AG20443 (cell line): ENCODE measurements around the gene ULK1.

ENCODE experiments used
- DNase-seq: peaks from one replicate; pipeline ENCODE4 v3.0.0; 2012; ENCODE audit warnings: low spot score, mixed read lengths

The ULK1 gene

DNA sequence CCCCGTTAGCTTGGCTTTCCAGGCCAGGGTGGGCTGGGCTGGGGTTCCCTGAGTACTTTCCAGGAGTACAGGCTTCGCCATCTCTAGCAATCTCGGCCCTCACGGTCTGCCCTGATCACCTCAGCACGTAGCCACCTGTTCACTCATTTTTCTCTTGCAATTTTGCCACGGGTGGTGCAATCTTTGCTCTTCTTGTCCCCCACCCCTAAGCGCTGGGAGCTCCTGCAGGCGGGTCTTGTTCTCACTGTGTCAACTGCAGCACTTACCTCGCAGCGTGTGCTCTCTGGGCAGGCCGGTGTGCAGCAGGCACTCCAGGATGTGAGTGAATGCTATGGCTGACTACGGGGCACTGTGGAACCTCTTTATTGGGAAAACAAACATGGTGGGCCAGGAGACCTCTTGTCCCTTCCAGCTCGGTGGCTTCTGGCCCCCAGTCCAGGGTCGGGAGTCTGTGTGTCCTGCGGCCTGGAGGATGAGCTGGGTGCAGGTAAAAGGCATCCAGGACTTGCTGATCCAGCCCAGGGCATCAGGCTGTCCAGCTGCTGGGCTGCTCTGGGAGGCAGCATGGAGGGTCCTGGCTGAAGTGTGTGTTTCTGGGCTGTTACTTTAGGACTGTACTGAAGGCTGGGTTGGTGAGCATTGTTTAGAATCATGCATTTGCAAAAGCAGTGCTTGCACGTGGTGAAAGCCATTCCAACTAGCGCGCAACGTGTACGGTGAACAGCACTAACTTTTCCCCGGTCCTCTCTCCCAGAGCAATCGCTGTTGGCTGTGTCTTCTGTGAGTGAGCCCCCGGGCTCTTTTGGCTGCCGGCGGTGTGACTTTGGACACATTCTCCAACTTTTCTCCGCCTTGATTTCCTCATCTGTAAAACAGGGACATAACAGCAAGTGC is 1.5 kb upstream of the ULK1 start:
- peak; percentile 4 for DNase-seq

DNA sequence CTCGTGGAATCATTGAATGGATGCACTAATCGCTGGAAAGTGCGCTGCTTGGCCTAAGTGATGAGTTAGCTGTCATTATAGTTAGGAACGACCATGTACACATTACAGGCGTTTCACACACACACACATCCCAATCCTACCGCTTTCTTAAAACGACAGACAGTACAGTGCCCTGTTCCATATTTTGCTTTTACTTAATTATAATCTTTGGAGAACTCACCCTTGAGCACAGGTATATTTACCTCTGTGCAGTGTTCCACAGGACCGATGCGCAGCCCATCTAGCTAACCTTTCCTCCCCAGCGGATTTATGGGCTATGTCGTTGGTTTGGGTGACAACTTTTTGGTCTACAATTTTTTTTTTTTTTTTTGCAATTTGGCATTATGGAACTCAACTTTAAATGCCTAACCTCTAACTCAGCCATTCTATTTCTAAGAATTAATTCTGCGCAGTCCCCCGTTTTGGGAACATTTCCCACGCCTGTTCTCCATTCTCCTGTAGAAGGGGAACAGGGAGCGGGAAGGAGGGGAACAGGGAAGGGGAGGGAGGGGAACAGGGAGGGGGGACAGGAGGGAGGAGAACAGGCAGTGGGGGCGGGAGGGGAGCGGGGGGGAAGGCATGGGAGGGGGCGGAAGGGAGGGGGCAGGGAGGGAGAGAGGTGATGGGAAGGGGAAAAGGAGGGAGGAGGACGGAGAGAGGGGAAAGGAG is 663 bp upstream of the ULK1 start:
- no peak for DNase-seq

DNA sequence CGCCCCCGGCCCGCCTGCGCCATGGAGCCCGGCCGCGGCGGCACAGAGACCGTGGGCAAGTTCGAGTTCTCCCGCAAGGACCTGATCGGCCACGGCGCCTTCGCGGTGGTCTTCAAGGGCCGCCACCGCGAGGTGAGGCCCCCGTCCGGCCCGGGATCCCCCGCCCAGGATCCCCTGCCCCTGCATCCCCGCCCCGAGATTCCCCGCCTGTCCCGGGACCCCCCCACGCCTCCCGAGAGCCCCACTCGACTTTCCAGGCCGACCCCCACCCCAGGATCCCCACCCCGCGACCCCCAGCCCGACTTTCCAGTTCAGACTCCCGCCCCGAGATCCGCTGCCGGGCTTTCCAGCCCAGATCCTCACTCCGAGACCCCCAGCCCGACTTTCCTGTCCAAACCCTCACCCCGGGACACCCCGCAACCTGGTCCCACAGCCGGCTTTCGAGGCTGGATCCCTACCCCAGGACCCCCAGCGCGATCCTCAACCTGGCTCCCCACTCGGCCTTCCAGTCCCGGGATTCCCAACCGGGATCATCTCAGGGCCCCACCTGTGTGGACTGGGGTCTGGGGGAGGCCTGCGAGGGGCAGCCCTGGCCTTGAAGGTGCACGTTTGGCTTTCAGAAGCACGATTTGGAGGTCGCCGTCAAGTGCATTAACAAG is 688 bp downstream of the ULK1 start:
- DNase-seq = peak; percentile 7

DNA sequence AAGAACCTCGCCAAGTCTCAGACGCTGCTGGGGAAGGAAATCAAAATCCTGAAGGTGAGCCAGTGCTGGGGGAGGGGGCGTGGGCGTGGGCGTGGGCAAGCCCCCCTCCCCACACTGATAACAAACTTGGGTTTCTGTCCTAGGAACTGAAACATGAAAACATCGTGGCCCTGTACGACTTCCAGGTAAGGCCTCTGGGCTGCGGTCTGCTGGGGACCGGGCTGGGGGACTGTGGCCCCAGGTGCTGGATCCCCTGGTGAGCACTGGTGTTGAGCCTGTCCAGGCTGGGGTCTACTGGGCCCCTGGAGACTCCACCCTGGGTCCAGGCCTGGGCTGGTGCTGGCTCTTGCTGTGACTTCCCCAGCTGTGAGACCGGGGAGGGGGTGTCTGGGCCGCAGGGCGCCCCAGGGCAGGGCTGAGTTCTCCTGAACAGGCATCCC is 1.2 kb downstream of the ULK1 start:
- no peak for DNase-seq

GRCh38 chr12:131896080-131896810 is 1.8 kb downstream of the ULK1 start:
- DNase-seq = peak; percentile 92

DNA sequence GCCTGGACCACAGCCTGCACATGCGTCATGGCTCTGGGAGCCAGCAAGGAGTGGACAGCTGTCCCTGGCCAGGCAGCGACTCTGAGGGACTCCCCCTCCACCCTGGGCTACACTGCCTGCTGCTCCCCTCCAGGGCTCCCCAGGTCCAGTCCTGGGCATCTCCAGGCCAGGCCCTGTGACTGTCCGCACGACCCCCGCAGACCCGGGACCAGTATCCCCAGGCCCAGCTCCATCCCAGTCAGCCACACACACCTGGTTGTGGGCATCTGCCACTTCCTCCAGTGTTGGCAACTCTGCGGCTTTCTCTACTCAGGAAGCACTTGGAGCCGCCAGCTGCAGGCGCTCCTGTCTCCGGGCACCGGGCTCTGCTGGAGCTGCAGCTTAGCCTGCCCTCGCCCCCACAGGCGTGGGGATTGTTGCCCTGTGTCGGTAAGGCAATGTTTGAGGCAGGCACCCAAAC is 2.4 kb downstream of the ULK1 start:
- DNase-seq = peak; percentile 96

- DNase-seq = no peak
Observed at GRCh38 chr12:131897276-131897675, 2.9 kb downstream of the ULK1 start.

GRCh38 chr12:131897875-131898274 is 3.5 kb downstream of the ULK1 start:
- no peak for DNase-seq

DNA sequence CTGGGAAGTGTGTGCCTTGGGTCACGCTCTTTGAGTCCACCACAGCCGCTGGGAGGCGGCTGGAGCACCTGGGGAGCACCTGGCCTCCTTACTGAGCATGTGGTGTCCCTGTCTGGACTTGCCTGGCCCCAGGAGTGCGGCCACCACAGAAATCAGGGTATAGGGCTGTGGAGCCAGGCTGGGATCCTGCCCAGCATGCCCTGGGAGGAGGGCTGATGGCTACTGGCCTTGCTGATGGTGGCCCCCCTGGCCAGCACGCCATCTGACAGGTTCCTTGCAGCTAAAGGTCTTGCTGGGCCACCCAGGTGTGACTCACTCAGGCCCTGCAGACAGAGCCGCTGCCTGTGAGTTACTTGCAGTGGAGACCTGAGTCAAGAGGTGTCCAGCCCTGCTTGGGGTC is 6.0 kb downstream of the ULK1 start:
- DNase-seq = no peak

DNA sequence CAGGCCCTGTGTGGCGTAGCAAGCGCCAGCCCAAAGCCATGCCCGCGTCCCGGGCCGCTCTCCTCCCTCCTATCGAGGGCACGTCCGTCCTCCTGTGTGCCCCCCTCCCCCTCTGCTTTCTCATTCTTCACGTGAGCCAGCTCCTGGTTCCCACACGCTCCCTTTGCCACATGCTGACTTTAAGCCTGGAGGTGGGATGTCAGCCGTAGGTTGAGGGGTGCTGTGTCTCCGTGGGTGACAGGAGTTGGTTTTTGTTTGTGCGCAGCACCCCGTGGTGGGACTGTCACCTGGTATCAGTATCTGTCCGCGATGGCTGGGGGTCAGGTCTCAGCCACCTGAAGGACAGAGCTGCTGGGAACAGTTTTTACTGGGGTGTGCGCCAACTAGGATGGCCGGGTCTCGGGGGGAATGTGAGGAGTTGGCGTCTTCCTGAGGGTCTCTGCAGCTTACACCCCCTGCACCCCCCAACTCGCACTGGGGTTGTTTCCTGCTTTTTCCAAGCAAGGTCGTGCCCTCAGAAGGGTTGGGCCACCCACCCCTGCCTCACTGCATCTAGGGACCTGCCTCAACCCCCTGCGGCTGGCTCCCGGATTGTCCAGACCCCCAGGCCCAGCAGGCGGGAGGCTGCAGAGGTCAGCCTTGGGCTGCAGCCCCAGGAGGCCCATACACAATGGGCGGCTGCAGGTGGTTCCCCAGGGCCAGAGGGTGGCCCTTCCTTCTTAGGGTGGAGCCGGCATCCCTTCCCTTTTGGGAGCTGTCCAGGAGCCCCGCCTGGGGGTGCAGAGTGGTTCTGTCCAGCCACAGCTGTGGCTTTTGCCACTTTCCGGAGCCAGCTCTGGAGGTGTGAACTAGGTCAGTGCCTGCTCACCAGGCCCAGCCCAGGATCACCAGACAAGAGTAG is 7.3 kb downstream of the ULK1 start:
- no peak for DNase-seq

DNA sequence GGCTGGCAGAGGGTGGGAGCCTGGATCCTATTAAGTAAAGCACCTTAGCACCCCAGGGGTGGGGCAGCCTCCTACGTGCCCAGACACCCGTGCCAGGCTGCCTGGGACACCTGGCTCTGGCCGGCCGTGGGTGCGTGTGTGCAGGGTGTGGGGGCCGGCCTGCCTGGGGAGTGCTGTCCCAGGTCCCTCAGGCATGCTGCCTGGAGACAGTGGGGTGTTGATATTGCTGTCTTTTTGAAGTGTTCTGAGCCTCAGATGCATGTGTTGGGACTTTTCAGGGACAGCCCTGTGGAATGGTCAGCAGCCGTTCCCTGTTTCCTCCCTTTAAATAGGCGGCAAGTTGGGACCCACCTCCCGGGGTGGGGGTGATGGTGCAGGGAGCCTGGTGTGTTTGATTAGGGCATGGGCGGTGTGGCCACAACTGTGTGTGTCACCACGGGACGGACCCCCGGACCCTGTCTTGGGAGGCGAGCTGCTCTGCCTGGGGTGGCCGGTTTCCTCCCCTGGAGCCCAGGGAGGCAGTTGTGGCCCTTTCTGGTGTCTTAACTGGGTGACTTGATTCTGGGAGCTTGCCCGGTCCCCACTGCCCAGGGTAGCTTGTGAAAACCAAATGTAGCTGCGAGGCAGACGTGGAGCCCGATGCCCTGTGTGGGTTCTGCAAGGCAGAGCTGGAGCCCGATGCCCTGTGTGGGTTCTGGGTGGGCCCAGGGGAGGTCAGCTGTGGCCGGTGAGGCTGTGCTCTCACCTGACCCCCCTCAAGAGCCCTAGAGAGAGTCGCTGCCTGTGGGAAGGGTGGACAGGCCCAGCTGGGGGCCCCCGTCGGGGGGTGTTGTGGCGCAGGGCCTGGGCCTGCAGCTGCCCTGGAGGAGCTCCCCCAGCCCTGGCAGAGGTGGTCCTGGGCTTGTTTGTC is 8.2 kb downstream of the ULK1 start:
- no peak for DNase-seq

DNA sequence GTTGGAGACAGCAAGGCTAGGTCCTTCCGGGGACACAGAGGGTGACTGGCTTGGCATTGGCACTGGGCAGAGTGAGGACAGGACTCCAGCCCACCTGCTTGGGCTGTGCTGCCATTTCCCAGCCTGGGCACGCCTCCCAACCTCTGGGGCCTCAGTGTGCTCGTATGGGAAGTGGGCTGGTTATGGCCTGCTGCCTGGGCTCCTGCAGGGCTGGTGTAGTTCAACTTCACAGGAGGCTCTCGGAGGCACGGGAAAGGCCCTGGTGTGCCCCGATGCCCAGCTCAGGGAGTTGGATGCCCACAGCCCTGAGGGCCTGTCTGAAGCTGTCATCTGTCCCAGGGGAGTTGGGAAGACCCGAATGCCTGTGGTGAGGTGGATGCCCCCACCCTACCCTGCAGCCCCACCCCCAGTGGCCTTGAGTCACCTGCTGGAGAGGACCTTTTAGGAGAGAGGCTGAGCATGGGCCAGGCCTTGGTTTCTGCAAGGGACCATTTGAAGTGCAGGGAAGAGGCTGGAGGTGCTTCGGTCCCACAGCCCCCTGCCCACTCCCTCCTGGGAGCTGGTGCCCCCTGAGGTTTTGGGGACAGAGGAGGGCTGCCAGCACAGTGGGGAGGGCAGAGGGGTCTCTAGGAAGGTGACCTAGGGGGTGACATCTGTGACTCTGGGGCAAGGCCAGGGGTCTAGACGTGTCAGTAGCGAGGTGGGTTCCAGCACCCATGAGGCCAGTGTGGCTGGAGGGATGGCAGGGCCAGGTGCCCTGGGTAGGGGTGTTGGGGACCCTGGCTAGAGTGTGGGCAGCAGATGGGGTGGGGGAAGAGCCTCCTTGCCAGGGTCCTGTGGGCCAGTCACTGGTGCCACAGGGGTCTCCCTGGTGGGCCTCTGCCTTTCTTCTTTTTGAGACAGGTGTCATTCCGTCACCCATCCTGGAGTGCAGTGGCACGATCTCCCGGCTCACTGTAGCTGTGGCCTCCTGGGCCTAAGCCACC is 9.1 kb downstream of the ULK1 start:
- no peak for DNase-seq

DNA sequence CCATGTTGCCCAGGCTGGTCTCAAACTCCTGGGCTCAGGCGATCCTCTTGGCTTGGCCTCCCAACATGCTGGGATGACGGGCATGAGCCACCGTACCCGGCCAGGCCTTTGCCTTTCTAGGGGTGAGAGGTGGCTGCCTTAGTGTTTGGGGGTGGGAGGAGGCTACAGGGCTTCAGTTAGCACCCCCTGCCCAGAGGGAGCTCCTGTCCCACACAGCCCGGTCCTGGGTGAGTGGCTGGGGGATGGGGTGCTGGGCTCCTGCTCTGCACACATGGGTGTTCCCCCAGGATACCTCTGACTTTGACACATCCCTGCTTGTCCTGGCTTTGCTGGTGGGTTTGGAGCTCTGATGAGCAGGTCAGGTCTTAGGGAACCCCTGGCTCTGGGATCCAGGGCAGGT is 9.9 kb downstream of the ULK1 start:
- DNase-seq = no peak

GRCh38 chr12:131905081-131905629 is 10.7 kb downstream of the ULK1 start:
- DNase-seq = no peak

DNA sequence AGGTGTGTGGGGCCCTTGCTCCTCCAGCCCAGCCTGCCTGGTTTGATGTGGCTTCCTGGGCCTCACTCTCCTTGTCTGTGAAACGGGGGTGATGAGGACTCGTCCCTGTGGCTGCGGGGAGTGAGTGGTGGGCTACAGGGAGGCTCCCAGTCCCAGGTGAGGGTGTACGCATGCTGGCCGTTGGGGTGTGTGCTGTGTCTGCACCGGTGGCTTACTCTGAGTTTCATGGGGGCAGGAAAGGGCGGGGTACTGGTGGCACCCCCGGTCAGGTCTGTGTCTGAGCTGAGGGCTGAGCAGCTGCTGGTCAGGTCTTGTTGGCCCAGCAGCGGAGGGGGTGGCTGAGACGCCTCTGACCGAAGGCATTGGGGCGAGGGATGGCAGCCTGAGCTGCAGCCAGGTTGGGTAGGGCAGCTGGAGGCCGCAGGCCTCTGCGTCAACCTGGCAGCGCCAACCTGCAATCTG is 11.2 kb downstream of the ULK1 start:
- DNase-seq = no peak

DNA sequence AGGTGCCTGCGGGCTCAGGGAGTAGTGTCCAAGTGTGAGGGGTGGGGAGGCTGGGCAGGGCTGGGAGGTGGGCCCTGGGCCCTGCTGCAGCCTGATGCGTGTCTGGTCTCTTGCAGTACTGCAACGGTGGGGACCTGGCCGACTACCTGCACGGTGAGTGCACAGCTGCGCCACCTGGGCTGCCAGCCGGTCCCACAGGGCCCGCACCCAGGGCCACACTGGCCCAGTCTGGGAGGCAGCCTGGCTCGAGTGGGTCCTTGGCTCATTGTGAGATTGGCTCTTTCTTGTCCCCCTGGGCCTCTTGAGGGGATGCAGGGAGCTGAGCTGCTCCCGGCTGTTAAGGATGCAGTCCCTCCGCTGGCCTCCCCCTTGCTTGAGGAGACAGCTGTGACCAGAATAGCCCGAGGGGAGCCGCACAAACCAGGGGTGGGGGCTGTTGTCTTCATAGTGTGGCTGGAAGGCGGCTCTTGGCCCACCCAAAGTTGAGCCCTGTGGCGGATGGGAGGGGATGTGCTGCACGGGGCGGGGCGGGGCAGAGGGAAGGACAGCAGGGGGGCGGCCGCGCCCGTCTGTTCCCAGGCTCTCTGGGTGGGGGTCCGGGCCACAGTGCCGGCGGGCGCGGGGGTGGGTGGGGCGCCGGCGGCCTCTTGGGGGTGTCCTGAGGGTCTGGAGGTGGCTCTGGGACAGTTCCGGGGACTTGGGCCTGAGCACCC is 13.1 kb downstream of the ULK1 start:
- DNase-seq = no peak
